IMR-90 (cell line): ENCODE results near the gene PPFIBP2. TPM values are rescaled to one million over a fixed set of nuclear protein-coding genes. Genes with fewer than 3 reads are reported as not detected.

Experiments
- ATAC-seq: fragments of 200-7000 bp; cut with Tn5 transposase; 2 replicates; pipeline ENCODE4 v1.9.1; 2020; ENCODE audit warnings: low read depth, mild to moderate bottlenecking, moderate library complexity
- BruUV-seq: library from RNA; stranded (reverse); fragments of 400-500 nt; replicated peaks from 2 replicates; lab custom pipeline; 2021; lab: Mats Ljungman, UMichigan
- CTCF ChIA-PET: fragments of 300-600 bp; formaldehyde crosslinking; extraction: SDS; loops from one replicate; lab custom pipeline; 2021; ENCODE audit warnings: antibody characterized with exemption; lab: Yijun Ruan, JAX
- POLR2A ChIA-PET: fragments of 300-600 bp; sonication (Branson Sonifier 250); formaldehyde crosslinking; loops from one replicate; lab custom pipeline; 2022; ENCODE audit warnings: antibody characterized with exemption; ENCODE audit not compliant: unreplicated experiment; lab: Charles Lee
- DNase-seq: peaks from one replicate; pipeline ENCODE4 v3.0.0; 2013
- H2AFZ ChIP-seq: replicated peaks from 2 replicates; pipeline ENCODE3; 2013; ENCODE audit warnings: low read length, mild to moderate bottlenecking; ENCODE audit not compliant: poor library complexity
- H2AK5ac ChIP-seq: 2 replicates; pipeline ENCODE4 v1.6.1; 2013; ENCODE audit warnings: low read depth, low read length, inconsistent platforms
- H2AK9ac ChIP-seq: replicated peaks from 2 replicates; pipeline ENCODE3; 2013; ENCODE audit warnings: mild to moderate bottlenecking, low read depth, low read length, moderate library complexity; ENCODE audit not compliant: poor library complexity
- H2BK120ac ChIP-seq: 2 replicates; pipeline ENCODE4 v1.6.1; 2013; ENCODE audit warnings: low read depth, low read length, inconsistent platforms
- H2BK15ac ChIP-seq: 3 replicates; pipeline ENCODE4 v1.6.1; 2013; ENCODE audit warnings: low read depth, low read length, inconsistent platforms
- H2BK20ac ChIP-seq: 2 replicates; pipeline ENCODE4 v1.6.1; 2013; ENCODE audit warnings: low read depth, mild to moderate bottlenecking, inconsistent platforms, low read length, moderate library complexity
- H2BK5ac ChIP-seq: 2 replicates; pipeline ENCODE4 v1.6.1; 2013; ENCODE audit warnings: mild to moderate bottlenecking, low read depth, low read length, inconsistent platforms; ENCODE audit not compliant: poor library complexity, severe bottlenecking
- H3K14ac ChIP-seq: replicated peaks from 2 replicates; pipeline ENCODE4 v1.6.1; 2013; ENCODE audit warnings: low read depth, low read length, inconsistent platforms
- H3K18ac ChIP-seq: 2 replicates; pipeline ENCODE4 v1.6.1; 2013; ENCODE audit warnings: low read depth, low read length, control low read depth
- H3K23ac ChIP-seq: 2 replicates; pipeline ENCODE4 v1.6.1; 2013; ENCODE audit warnings: low read depth, low read length, inconsistent platforms
- H3K27ac ChIP-seq: 2 replicates; pipeline ENCODE4 v1.5.1; 2013; ENCODE audit warnings: mild to moderate bottlenecking, control low read depth, low read length; ENCODE audit not compliant: insufficient read depth
- H3K27me3 ChIP-seq: 2 replicates; pipeline ENCODE4 v1.6.1; 2013; ENCODE audit warnings: low read length; ENCODE audit not compliant: control insufficient read depth, insufficient read depth
- H3K36me3 ChIP-seq: 2 replicates; pipeline ENCODE4 v1.6.1; 2013; ENCODE audit warnings: low read length, mixed read lengths; ENCODE audit not compliant: control insufficient read depth, insufficient read depth
- H3K4ac ChIP-seq: 2 replicates; pipeline ENCODE4 v1.6.1; 2013; ENCODE audit warnings: low read depth, low read length, inconsistent platforms
- H3K4me1 ChIP-seq: 2 replicates; pipeline ENCODE4 v1.6.1; 2013; ENCODE audit warnings: low read length, mixed read lengths; ENCODE audit not compliant: control insufficient read depth, insufficient read depth
- H3K4me2 ChIP-seq: 2 replicates; pipeline ENCODE4 v1.6.1; 2013; ENCODE audit warnings: low read depth, mild to moderate bottlenecking, control low read depth, low read length, moderate library complexity
- H3K4me3 ChIP-seq: 2 replicates; pipeline ENCODE4 v1.5.1; 2013; ENCODE audit warnings: low read depth, mild to moderate bottlenecking, control low read depth, low read length, moderate library complexity; ENCODE audit not compliant: insufficient read depth
- H3K56ac ChIP-seq: 2 replicates; pipeline ENCODE4 v1.6.1; 2013; ENCODE audit warnings: low read length, inconsistent platforms; ENCODE audit not compliant: insufficient read depth; ENCODE audit errors: extremely low read depth
- H3K79me1 ChIP-seq, 2 experiments: 2 replicates each; pipeline ENCODE4 v1.6.1; 2013; ENCODE audit warnings: low read length in 2 of 2, inconsistent platforms in 1 of 2, low read depth in 1 of 2
- H3K9ac ChIP-seq: 2 replicates; pipeline ENCODE4 v1.6.1; 2013; ENCODE audit warnings: low read depth, low read length, control low read depth
- H3K9me1 ChIP-seq: 2 replicates; pipeline ENCODE4 v1.6.1; 2013; ENCODE audit warnings: low read length, inconsistent platforms; ENCODE audit not compliant: insufficient read depth
- H3K9me3 ChIP-seq: 2 replicates; pipeline ENCODE4 v1.6.1; 2013; ENCODE audit warnings: low read length; ENCODE audit not compliant: control insufficient read depth, insufficient read depth
- H4K20me1 ChIP-seq: 2 replicates; pipeline ENCODE4 v1.6.1; 2013; ENCODE audit warnings: low read length, inconsistent platforms; ENCODE audit not compliant: insufficient read depth
- H4K5ac ChIP-seq: 2 replicates; pipeline ENCODE4 v1.6.1; 2013; ENCODE audit warnings: mild to moderate bottlenecking, low read depth, low read length, control low read depth
- H4K8ac ChIP-seq, 2 experiments: 2 replicates each; pipeline ENCODE4 v1.6.1; 2013; ENCODE audit warnings: low read depth in 2 of 2, low read length in 2 of 2, control low read depth in 1 of 2, inconsistent platforms in 1 of 2
- H4K91ac ChIP-seq: 2 replicates; pipeline ENCODE4 v1.6.1; 2013; ENCODE audit warnings: low read depth, low read length, inconsistent platforms; ENCODE audit not compliant: insufficient read depth
- BHLHE40 ChIP-seq: fragments of 150-350 bp; IDR thresholded peaks from 2 replicates; pipeline ENCODE4 v1.6.1; 2016; ENCODE audit warnings: mild to moderate bottlenecking, low read depth, low read length
- CEBPB ChIP-seq: IDR thresholded peaks from 2 replicates; pipeline ENCODE4 v1.6.1; 2012; ENCODE audit warnings: low read depth, low read length, improper control_type of control experiment
- CHD1 ChIP-seq: IDR thresholded peaks from 2 replicates; pipeline ENCODE4 v1.6.1; 2012; ENCODE audit warnings: low read depth, low read length, improper control_type of control experiment
- FOS ChIP-seq: fragments of 150-350 bp; IDR thresholded peaks from 2 replicates; pipeline ENCODE4 v1.6.1; 2016; ENCODE audit warnings: low read depth, low read length
- MXI1 ChIP-seq: IDR thresholded peaks from 2 replicates; pipeline ENCODE4 v1.6.1; 2012; ENCODE audit warnings: low read depth, mild to moderate bottlenecking, low read length, moderate library complexity, borderline replicate concordance
- NFE2L2 ChIP-seq: fragments of 150-350 bp; IDR thresholded peaks from 2 replicates; pipeline ENCODE4 v1.6.1; 2016; ENCODE audit warnings: low read depth, mild to moderate bottlenecking, low read length
- POLR2A ChIP-seq: IDR thresholded peaks from 2 replicates; pipeline ENCODE4 v1.6.1; 2012; ENCODE audit warnings: mild to moderate bottlenecking, low read depth, low read length
- RCOR1 ChIP-seq: IDR thresholded peaks from 2 replicates; pipeline ENCODE4 v1.6.1; 2012; ENCODE audit warnings: mild to moderate bottlenecking, low read length, improper control_type of control experiment; ENCODE audit not compliant: insufficient replicate concordance
- RFX5 ChIP-seq: IDR thresholded peaks from 2 replicates; pipeline ENCODE4 v1.8.0; 2012; ENCODE audit warnings: low read depth, mild to moderate bottlenecking, low read length, moderate library complexity
- SMC3 ChIP-seq: fragments of 150-350 bp; IDR thresholded peaks from 2 replicates; pipeline ENCODE4 v1.6.1; 2016; ENCODE audit warnings: low read depth, mild to moderate bottlenecking, antibody characterized with exemption, low read length, moderate library complexity
- USF2 ChIP-seq: fragments of 150-350 bp; IDR thresholded peaks from 2 replicates; pipeline ENCODE4 v1.6.1; 2017; ENCODE audit warnings: mild to moderate bottlenecking, antibody characterized with exemption, low read length, low read depth
- WGBS, 2 experiments: methylation state at CpG; one replicate each; pipeline versions ENCODE4 v1.1.5 to v1.1.7; 2013; ENCODE audit warnings: missing lambda C conversion rate in 2 of 2; ENCODE audit not compliant: insufficient read length in 1 of 2; ENCODE audit errors: extremely low coverage in 2 of 2; 5-methylcytosine and 5-hydroxymethylcytosine counted together
- dilution Hi-C: fragments of 300-500 bp; cut with HindIII; formaldehyde crosslinking; loops from one replicate; pipeline ENCODE4 v1.14.3; 2018; ENCODE audit warnings: low sequenced_read_pairs; ENCODE audit not compliant: unreplicated experiment
- in situ Hi-C: fragments of 300-500 bp; cut with MboI; formaldehyde crosslinking; loops from 3 replicates; pipeline ENCODE4 v1.14.3; 2019; ENCODE audit warnings: low sequenced_read_pairs, inconsistent platforms, mixed read lengths
- intact Hi-C: fragments of 100-400 bp; cut with micrococcal nuclease; formaldehyde crosslinking; loops from 2 replicates; pipeline ENCODE4 v1.10.0; 2022
- polyA plus RNA-seq, 3 experiments: library from polyadenylated mRNA; depleted of rRNA; stranded (reverse); fragments of >200 nt; gene quantifications; 2 replicates each; pipeline ENCODE4 v1.2.3, GENCODE V29; 2012; ENCODE audit warnings: low replicate concordance in 1 of 3
- total RNA-seq: library from RNA; depleted of rRNA; stranded (reverse); fragments of >200 nt; gene quantifications from 2 replicates; pipeline ENCODE4 v1.2.3, GENCODE V29; 2012

The PPFIBP2 gene
- total and polyA plus RNA-seq, 2 of the 4 experiments (the other 2 are of a cell fraction), result 6.0 to 11.8 TPM

GRCh38 chr11:7532405-7533145 is 18.8 kb downstream of the PPFIBP2 start:
- Histone ChIP-seq H3K79me1 (no peaks in the 10 kb centered on the region), H4K20me1 (no peaks in the 10 kb centered on the region), H3K27me3 (peaks cover 8% of the 10 kb centered on the region), H3K9me1 (no peaks in the 10 kb centered on the region), H2AK9ac (no peak overlapping the region), H2AFZ (no peak overlapping the region), H2BK15ac (no peak overlapping the region), H3K56ac (no peak overlapping the region), H3K27ac (no peak overlapping the region), H4K5ac (no peak overlapping the region), H3K36me3 (no peaks in the 10 kb centered on the region), H3K14ac (no peak overlapping the region), H3K23ac (no peak overlapping the region), H2AK5ac (no peak overlapping the region), H3K9ac (no peak overlapping the region), H3K18ac (no peak overlapping the region), H4K8ac (no peak overlapping the region), H2BK120ac (no peak overlapping the region), H4K91ac (no peak overlapping the region), H3K4me3 (no peak overlapping the region), H3K9me3 (no peaks in the 10 kb centered on the region), H2BK20ac (no peak overlapping the region), H3K4ac (no peak overlapping the region), H3K4me1 (no peaks in the 10 kb centered on the region), H3K4me2 (no peak overlapping the region), H2BK5ac (no peak overlapping the region)
- no peak for DNase-seq
- in situ Hi-C loops (no loop called here), intact Hi-C loops (no loop called here), dilution Hi-C loops (no loop called here)
- WGBS, 2 experiments, result no CpG with 5 or more reads among the region's 8 CpGs
- TF ChIP-seq POLR2A, result no peak
- TF ChIP-seq CEBPB, result no peak
- no peak for TF ChIP-seq SMC3
- no peak for TF ChIP-seq BHLHE40
- no peak for TF ChIP-seq FOS
- TF ChIP-seq USF2, result no peak
- TF ChIP-seq MXI1, result no peak
- no peak for TF ChIP-seq RFX5
- TF ChIP-seq RCOR1, result no peak
- TF ChIP-seq CHD1, result no peak
- no peak for TF ChIP-seq NFE2L2
- POLR2A ChIA-PET, result no interaction called here
- no TSS peak for BruUV-seq
- CTCF ChIA-PET, result no interaction called here
- no peak for ATAC-seq
